Measurements from ENCODE around the gene RARA.
"Not testable (repeated sequence)": the region's sequence is repeated elsewhere in the genome, so short reads cannot be mapped to it uniquely, and the experiment has no call there.

RARA gene

DNA sequence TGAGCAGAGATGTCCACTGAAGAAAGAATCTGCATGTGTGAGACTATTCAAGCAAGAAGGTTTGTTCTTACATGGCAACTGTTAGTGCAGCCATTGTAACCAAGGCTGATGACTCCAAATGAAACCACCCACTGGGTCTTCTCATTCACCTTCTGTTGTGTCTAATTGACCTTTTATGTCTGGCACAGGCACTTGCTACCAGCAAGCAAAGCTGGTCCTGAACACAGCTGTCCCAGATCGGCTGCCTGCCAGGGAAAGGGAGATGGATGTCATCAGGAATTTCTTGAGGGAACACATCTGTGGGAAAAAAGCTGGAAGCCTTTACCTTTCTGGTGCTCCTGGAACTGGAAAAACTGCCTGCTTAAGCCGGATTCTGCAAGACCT, 17.7 kb upstream of the RARA start:
- Histone ChIP-seq H3K9ac (peak overlapping the region in 2 of 11 experiments; percentile 3 to 47; a peak in 4 of 22 replicates), H3K4me2 (no peak overlapping the region)
- no peak for TF ChIP-seq Cebpa-rat (IDR thresholded peaks at IDR 0.05)

DNA sequence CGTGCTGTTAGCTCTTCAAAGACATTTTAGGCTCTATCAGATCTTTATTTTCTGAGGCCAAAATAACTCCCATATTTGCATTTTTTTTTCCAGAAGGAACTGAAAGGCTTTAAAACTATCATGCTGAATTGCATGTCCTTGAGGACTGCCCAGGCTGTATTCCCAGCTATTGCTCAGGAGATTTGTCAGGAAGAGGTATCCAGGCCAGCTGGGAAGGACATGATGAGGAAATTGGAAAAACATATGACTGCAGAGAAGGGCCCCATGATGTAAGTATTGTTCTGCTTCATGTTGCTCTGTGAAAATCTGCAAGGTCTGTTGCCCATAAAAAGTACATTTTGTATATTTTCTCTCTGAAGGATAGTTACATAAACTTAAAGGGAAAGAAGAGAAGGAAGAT, 15.6 kb upstream of the RARA start:
- no peak for TF ChIP-seq Cebpa-rat (IDR thresholded peaks at IDR 0.05)
- Histone ChIP-seq H3K4me3 (no peak overlapping the region), H3K36me3 (peaks cover 0 to 91% (median 87%) of the 10 kb centered on the region in 11 experiments; a peak in 19 of 22 replicates), H3K4me1 (peaks cover 19 to 36% (median 21%) of the 10 kb centered on the region in 10 experiments), H3K27me3 (no peaks in the 10 kb centered on the region), H4K20me1 (peaks cover 0 to 53% (median 16%) of the 10 kb centered on the region in 11 experiments; a peak in 8 of 22 replicates), H3K4me2 (no peak overlapping the region), H3K27ac (no peak overlapping the region), H3K9ac (0 out of 22 replicates have a peak overlapping the region, but pooled peaks of 2 of the 11 experiments have one; percentile 20 to 29), H3K9me3 (replicated peaks in 1 of 11) (no peaks in the 10 kb centered on the region)

More for the DNA sequence above, 17.7 kb upstream of the RARA start:
- Histone ChIP-seq H4K20me1 (peaks cover 0 to 42% (median 16%) of the 10 kb centered on the region in 11 experiments; a peak in 8 of 22 replicates), H3K27ac (no peak overlapping the region), H3K9me3 (replicated peaks in 1 of 11) (no peaks in the 10 kb centered on the region), H3K27me3 (no peaks in the 10 kb centered on the region), H3K36me3 (peaks cover 0 to 70% (median 66%) of the 10 kb centered on the region in 11 experiments; a peak in 19 of 22 replicates), H3K4me1 (peaks cover 19 to 32% (median 24%) of the 10 kb centered on the region in 10 experiments), H3K4me3 (no peak overlapping the region)

DNA sequence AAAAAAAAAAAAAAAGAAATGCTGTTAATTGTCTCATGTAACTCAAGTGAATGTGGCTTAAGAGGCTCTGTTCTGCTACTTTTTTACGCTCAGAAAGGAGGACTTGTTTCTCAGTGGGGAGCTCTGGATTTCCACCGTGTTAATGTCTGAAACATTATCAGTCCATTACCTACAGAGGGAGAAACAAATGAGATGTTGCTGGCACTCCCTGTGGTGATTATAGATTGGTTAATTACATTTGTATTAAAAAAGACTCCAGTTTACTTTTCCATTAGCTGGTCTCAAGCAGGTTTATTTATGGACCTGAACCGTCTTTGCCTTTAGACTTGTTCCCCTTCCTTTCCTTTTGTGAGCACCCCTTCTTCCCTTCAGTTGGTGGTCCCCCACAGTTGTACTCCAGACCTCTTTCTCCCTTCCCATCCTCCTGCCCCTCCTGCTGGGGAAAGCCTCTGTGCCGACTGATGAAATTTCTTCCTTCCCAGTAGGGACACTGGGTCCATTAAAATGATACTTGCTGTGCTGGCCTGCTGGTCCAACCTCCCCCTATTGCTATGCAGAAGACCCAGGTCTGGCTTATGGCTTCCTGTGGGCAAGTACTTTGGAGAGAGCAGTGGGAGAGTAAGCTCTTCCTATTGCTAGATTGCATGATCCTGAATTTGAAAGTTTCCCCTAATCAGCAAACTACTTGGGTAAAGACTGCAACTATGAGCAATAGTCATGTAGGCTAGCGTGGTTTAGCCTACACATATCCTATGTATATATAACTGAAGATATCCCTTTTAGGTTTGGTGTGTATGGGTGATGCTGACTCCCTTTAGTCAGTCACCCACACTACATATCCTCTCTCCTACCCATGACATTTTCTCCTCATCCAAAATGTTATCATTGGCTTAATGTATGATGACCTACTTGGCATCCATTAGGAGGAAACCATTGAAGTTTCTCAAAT, 13.2 kb upstream of the RARA start:
- Histone ChIP-seq H3K4me1 (peaks cover 0 to 19% (median 0%) of the 10 kb centered on the region in 10 experiments; a peak in 5 of 20 replicates), H3K27ac (no peak overlapping the region), H3K4me2 (peak overlapping the region in 2 of 11 experiments; percentile 37 to 43; a peak in 3 of 22 replicates), H3K27me3 (no peaks in the 10 kb centered on the region), H3K36me3 (peaks cover 0 to 100% (median 100%) of the 10 kb centered on the region in 11 experiments; a peak in 19 of 22 replicates), H4K20me1 (peaks cover 0 to 46% (median 14%) of the 10 kb centered on the region in 11 experiments; a peak in 8 of 22 replicates), H3K4me3 (no peak overlapping the region), H3K9ac (no peak overlapping the region; a peak in 2 of 22 replicates), H3K9me3 (replicated peaks in 1 of 11) (no peaks in the 10 kb centered on the region)
- no peak for TF ChIP-seq Cebpa-rat (IDR thresholded peaks at IDR 0.05)

DNA sequence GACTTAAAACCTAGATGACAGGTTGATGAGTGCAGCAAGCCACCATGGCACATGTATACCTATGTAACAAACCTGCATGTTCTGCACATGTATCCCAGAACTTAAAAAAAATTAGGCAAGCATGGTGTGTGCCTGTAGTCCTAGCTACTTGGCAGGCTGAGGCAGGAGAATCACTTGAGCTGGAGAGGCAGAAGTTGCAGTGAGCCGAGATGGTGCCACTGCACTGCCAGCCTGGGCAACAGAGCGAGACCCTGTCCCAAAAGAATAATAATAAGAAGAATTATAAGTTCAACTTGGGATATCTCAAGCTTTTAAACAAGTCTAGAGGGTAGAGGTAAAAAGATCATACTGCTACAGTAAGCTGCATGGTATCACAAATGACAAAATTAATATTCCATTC, 11.5 kb upstream of the RARA start:
- Histone ChIP-seq H3K27me3 (no peaks in the 10 kb centered on the region), H3K27ac (no peak overlapping the region), H3K9ac (no peak overlapping the region), H3K36me3 (peaks cover 0 to 100% (median 100%) of the 10 kb centered on the region in 11 experiments; a peak in 19 of 22 replicates), H3K4me1 (peaks cover 0 to 19% (median 0%) of the 10 kb centered on the region in 10 experiments; a peak in 5 of 20 replicates), H3K4me2 (no peak overlapping the region), H4K20me1 (peaks cover 0 to 33% (median 6%) of the 10 kb centered on the region in 11 experiments; a peak in 8 of 22 replicates), H3K4me3 (no peak overlapping the region), H3K9me3 (replicated peaks in 1 of 11) (no peaks in the 10 kb centered on the region)
- TF ChIP-seq Cebpa-rat (IDR thresholded peaks at IDR 0.05), result no peak

DNA sequence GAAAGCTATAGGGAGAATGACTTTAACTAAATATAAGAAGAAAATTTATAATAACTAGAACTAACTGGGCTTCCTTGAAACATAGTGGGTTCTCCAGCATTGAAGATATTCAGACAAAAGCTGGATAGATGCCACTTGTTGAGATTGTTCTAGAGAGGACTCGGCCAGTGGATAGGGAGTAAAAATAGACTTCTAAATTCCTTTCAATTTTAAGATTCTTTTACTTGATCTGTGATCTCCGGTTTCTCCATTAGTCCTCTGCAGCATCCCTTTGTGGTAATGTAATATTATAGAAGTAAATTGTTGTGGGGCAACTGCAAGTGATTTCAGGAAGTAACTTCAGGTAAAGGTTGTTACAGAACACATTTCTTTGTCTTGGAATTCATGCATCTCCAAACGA, 10.3 kb upstream of the RARA start:
- Histone ChIP-seq H3K9ac (0 out of 22 replicates have a peak overlapping the region, but pooled peaks of 1 of the 11 experiments have one; percentile 18), H4K20me1 (peaks cover 0 to 25% (median 5%) of the 10 kb centered on the region in 11 experiments; a peak in 8 of 22 replicates), H3K9me3 (replicated peaks in 1 of 11) (no peaks in the 10 kb centered on the region), H3K36me3 (peaks cover 0 to 100% (median 97%) of the 10 kb centered on the region in 11 experiments; a peak in 19 of 22 replicates), H3K4me1 (peaks cover 7 to 26% (median 7%) of the 10 kb centered on the region in 10 experiments; a peak in 18 of 20 replicates), H3K27me3 (no peaks in the 10 kb centered on the region), H3K4me2 (no peak overlapping the region), H3K27ac (no peak overlapping the region), H3K4me3 (no peak overlapping the region)
- TF ChIP-seq Cebpa-rat (IDR thresholded peaks at IDR 0.05), result no peak

DNA sequence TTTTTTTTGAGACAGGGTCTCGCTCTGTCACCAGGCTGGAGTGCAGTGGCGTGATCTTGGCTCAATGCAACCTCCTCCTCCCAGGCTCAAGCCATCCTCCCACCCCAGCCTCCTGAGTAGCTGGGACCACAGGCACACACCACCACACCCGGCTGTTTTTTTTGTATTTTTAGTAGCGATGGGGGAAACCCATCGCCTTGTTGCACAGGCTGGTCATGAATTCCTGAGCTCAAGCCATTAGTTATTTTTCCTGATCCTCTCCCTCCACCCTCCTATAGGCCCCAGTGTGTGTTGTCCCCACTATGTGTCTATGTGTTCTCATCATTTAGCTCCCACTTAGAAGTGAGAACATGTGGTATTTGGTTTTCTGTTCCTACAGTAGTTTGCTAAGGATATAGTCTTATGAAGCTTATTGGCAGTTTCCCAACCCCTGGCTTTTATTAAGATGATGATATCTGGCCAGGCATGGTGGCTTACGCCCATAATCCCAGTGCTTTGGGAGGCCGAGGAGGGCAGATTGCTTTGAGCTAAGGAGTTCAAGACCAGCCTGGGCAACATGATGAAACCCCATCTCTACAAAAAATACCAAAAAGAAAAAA, 9.7 kb upstream of the RARA start:
- H3K4me2 ChIP-seq; H3K27ac ChIP-seq; H3K27me3 ChIP-seq; H3K9ac ChIP-seq; H3K4me3 ChIP-seq; H3K9me3 ChIP-seq (replicated peaks in 1 of 11): not testable (repeated sequence)
- peaks cover 0 to 25% (median 5%) of the 10 kb centered on the region in 11 experiments; a peak in 8 of 22 replicates for H4K20me1 ChIP-seq
- peaks cover 0 to 100% (median 97%) of the 10 kb centered on the region in 11 experiments; a peak in 19 of 22 replicates for H3K36me3 ChIP-seq
- peaks cover 12 to 31% (median 12%) of the 10 kb centered on the region in 10 experiments; a peak in 18 of 20 replicates for H3K4me1 ChIP-seq

DNA sequence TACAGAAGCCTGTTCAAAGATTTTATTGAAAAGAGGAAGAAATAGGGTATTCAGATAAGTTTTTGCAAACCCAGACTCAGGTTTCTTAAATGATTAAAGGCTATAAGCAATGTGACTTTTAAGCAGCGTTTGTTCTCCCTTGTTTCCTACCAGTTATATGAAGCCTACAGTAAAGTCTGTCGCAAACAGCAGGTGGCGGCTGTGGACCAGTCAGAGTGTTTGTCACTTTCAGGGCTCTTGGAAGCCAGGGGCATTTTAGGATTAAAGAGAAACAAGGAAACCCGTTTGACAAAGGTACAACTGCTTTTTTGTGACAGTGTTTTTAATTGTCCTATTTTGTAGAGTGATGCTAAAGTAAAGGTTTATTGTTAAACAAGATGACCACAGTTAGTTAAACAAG, 7.7 kb upstream of the RARA start:
- Histone ChIP-seq H3K27me3 (no peaks in the 10 kb centered on the region), H3K4me3 (no peak overlapping the region), H4K20me1 (peaks cover 0 to 14% (median 3%) of the 10 kb centered on the region in 11 experiments; a peak in 7 of 22 replicates), H3K4me2 (no peak overlapping the region), H3K9ac (peak overlapping the region in 1 of 11 experiments; percentile 15; a peak in 1 of 22 replicates), H3K36me3 (peaks cover 0 to 91% (median 82%) of the 10 kb centered on the region in 11 experiments; a peak in 18 of 22 replicates), H3K4me1 (peaks cover 16 to 37% (median 21%) of the 10 kb centered on the region in 10 experiments), H3K27ac (no peak overlapping the region), H3K9me3 (replicated peaks in 1 of 11) (no peaks in the 10 kb centered on the region)
- no peak for TF ChIP-seq Cebpa-rat (IDR thresholded peaks at IDR 0.05)

DNA sequence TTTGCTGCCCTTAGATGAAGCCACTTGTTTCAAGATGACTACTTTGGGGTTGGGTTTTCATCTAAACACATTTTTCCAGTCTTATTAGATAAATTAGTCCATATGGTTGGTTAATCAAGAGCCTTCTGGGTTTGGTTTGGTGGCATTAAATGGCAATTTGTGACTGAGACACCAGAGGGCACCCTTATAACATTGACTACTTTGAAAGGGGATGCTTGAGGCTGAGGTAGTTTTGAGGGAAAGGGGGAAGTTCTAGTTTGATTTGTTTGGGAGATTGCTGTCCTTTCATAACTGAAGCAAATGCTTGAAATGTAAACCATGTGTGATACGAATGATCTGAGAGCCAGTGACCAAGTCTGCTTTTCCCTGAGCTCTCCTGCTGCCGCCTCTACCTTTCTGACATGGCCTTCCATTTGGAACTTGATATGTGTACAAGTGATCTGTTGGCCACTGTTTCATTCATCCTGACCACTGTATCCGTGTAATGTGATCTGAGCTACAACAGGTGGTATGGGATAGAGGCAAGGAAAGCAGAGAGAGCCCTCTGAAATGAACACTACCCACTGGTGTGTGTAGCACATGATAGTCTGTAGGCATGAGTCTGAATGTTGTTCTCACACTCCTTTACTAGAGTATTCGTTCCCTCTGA, 5.8 kb upstream of the RARA start:
- Histone ChIP-seq H3K9ac (0 out of 22 replicates have a peak overlapping the region, but pooled peaks of 3 of the 11 experiments have one; percentile 3 to 16 (median 6)), H3K36me3 (peaks cover 0 to 73% (median 64%) of the 10 kb centered on the region in 11 experiments; a peak in 18 of 22 replicates), H4K20me1 (peaks cover 0 to 9% (median 0%) of the 10 kb centered on the region in 11 experiments; a peak in 6 of 22 replicates), H3K27me3 (no peaks in the 10 kb centered on the region), H3K4me3 (no peak overlapping the region), H3K4me2 (peak overlapping the region in 10 of 11 experiments; percentile 5 to 72 (median 34); a peak in 16 of 22 replicates), H3K4me1 (peaks cover 35 to 49% (median 39%) of the 10 kb centered on the region in 10 experiments), H3K27ac (no peak overlapping the region), H3K9me3 (replicated peaks in 1 of 11) (no peaks in the 10 kb centered on the region)
- TF ChIP-seq Cebpa-rat (IDR thresholded peaks at IDR 0.05), result no peak
